HG02852 (cell line): ENCODE results near the gene VAV2.

Experiments used
- ATAC-seq: cut with Tn5 transposase; IDR thresholded peaks from one replicate; pipeline ENCODE4 v1.9.1; 2021; ENCODE audit warnings: mild to moderate bottlenecking, moderate library complexity; ENCODE audit not compliant: unreplicated experiment

VAV2 gene

GRCh38 chr9:133894377-133895321 lies 97.5 kb downstream of the VAV2 start:
- ATAC-seq = no peak

GRCh38 chr9:133893191-133893994 lies 98.7 kb downstream of the VAV2 start:
- ATAC-seq = no peak

GRCh38 chr9:133892193-133892920 lies 99.8 kb downstream of the VAV2 start:
- ATAC-seq = no peak

GRCh38 chr9:133891741-133892140 lies 100.4 kb downstream of the VAV2 start:
- no peak for ATAC-seq

- ATAC-seq = no peak
Measured at GRCh38 chr9:133890583-133890982, 101.5 kb downstream of the VAV2 start.

- no peak for ATAC-seq
Measured at GRCh38 chr9:133889584-133890301, 102.4 kb downstream of the VAV2 start.

GRCh38 chr9:133888809-133889491 lies 103.2 kb downstream of the VAV2 start:
- ATAC-seq = no peak

- ATAC-seq = no peak
Measured at GRCh38 chr9:133888048-133888808, 103.9 kb downstream of the VAV2 start.

GRCh38 chr9:133887540-133888047 lies 104.5 kb downstream of the VAV2 start:
- no peak for ATAC-seq

GRCh38 chr9:133886563-133887501 lies 105.3 kb downstream of the VAV2 start:
- ATAC-seq = no peak

GRCh38 chr9:133884907-133885744 lies 107.0 kb downstream of the VAV2 start:
- no peak for ATAC-seq

- no peak for ATAC-seq
Measured at GRCh38 chr9:133882849-133883755, 109.0 kb downstream of the VAV2 start.

GRCh38 chr9:133881671-133882381 lies 110.3 kb downstream of the VAV2 start:
- ATAC-seq = no peak

GRCh38 chr9:133880851-133881661 lies 111.1 kb downstream of the VAV2 start:
- no peak for ATAC-seq
